HPDE6-E6E7 (cell line): Measurements from ENCODE around the gene AMT.
"Not testable (repeated sequence)": the region's sequence is repeated elsewhere in the genome, so short reads cannot be mapped to it uniquely, and the experiment has no call there.

ENCODE experiments used
- DNase-seq: peaks from one replicate; pipeline ENCODE4 v3.0.0; 2011; ENCODE audit warnings: missing footprints; ENCODE audit errors: extremely low spot score

Gene AMT

DNA sequence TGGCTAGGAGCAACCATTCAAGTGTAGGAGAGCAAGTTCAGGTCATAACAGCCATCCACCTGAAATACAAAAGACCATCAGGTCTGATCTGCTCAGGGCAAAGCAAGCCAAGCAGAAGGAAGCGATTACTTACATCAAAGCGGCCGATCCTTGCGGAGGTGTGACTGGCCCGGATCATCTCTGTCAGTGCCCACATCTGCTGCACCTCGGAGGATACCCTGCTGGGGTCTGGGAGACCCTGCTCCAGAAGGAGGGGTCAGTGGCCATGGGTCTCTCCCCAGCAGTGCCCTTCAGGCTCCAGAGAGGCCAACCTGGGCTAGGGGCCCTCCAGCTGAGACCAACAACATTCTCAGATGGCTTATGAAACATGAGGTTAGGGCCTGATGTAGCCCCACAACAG, 2.5 kb upstream of the AMT start:
- no peak for DNase-seq

DNA sequence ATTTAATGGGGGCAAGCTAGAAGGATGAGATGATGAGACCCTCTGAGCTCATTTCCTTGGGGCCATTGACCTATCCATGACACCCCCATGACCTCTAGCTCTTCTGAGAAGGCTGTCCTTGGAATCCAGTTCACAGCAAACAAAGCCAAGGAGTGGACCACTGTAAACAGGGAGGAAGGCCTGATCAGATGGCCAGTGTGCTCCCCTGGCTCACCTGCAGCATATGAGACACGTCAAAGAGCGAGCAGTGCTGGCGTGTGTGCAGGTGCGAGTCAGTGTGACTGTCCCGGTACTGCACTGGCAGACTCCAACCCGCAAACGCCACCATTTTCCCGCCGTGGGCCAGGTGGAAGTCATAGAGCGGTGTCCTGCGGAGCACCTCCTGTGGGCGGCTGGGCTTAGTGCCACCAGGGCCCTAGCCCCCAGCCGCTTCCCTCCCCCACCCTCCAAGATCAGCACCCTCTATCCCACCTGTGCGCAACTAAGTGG, 339 bp downstream of the AMT start:
- DNase-seq: no peak

DNA sequence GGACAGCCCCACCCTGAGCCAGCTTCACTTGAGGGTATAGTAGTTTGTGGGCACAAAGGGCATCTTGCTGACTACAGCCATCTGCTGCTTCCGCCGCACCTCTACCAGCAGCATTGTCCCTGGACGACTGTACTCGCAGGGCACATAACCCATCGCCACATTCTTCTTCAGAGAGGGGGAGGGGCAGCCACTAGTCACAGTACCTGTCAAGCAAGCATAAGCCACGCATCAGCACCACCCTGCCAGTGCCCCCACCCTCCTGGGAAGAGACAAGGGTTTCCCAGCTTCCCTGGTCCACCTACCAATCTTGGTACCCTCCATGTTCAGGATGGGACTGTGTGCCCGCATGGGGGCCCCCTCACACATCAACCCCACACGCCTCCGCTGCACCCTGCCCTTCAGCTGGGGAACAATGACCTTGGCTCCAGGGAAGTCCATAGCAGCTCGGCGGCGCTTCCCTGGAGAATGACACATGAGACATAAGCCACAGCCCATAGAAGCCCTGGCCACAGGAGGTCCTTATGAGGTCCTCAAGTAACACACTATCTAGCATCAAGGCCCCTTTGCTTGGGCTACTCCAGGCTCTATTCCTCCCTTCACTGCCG, 4.7 kb downstream of the AMT start:
- no peak for DNase-seq

DNA sequence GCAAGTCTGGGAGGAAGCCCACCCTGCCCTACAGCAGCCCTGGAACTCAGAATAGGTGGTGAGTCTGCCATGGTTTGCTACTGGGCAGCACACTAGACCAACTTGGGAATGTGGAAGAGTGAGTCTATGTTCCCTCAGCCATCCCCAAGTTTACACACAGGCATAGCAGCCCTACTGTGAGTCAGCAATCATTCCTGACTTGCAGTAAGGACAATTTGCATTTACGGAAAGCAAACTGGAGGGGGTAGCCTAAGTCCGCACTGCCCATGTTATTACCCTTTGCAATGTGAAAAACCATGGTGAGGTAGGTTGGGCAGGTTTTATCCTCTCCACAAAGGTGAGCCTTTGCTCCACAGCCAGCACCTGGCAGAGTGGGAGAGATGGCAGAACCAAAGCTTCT, 5.4 kb downstream of the AMT start:
- no peak for DNase-seq

DNA sequence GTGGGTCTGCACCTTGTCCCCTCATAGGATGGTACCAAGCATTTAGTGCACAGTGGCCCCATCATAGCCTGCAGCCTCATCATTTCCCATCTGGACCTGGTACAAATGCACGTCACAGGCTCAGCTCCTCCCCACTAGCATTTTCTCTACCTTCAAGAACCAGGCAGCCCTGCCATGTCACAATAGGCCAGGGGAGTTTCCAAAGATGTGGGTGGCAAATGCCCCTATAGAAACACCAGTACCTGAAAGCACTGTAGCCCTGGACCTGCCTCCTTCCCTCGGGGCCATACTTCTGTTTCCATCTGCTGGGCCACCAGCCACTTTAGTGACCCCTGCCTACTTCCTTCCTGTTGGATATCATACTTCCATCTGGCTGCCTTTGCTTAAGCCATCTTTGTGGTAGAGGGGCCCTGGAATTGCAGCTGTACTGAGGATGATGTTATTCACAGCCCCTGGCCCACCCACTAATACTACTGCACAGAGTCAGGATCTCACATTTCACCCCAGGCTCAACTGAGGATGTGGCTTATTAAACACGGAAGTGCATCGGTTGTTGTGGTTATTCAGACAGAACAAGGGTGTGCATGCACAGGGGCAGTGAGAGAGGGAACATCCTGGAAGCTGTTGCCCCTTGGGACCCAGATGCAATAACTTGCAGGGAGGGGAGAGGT, 6.2 kb downstream of the AMT start:
- no peak for DNase-seq

DNA sequence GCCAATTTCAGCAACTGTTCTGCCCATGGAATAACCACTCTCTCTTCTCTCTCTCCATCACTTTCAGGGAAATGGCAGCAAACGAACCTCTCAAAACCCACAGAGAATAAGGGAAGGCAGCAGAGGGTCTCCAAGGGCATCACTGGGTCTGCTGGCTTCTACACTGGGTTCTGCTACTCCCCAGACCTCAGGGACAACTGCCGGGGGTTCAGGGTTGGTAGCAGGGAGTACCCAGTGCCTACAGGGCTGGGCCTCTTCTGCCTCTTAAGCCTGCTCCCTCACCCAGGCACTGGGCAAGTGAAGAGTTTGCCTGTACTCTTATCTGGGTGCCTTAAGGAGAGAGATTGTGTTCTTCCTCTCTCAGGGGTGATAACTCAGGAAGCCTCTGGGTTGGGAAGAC, 7.5 kb downstream of the AMT start:
- DNase-seq: no peak

DNA sequence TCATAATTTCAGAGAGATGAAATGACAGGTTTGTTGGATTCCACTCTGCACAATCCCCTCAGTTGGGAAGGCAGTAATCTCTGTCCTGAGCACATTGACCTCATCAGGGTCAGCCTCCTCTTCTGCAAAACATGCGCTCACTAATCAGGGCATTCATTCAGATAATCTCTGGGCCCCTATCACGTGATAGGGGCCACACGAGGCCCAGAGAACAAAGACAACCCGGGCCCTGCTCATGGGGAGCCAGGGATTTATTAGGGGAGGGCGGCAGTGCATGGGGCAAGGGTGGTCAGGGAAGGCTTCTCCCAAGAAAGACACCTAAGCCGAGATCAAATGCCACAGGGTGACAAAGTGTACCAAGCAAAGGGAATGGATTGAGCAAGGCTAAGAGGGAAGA, 8.9 kb downstream of the AMT start:
- no peak for DNase-seq

DNA sequence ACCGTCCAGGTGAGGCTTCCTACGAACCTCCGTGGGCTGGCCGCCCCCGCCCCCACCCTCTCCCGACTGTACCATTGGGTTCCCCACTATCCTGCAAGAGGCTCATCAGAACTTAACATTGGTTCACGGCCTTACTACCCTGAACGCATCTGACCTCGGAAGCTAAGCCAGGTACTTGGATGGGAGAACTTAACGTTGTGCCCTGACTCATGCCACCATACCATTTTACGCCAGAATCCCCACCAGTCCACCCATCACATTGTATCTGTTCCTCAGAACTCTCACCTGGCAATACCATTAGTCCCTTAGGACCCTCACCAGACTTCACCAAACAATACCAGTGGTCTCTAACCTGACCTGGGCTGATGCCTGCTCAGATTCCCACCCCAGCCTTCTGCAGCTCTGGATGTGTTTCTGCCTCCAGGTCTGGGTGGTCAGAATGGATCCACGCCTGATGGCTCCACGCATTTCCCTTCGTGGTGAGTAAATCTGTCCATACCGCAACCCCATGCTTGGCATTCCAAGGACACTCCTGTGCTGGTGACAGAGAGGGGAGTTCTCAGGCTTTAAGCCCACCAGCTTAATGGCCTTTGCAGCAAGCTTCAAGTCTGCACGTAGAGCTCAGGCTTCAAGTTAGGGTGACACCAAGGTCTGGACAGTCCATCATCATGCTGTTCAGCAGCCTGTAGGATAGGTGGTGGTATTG, 9.5 kb downstream of the AMT start:
- no peak for DNase-seq

DNA sequence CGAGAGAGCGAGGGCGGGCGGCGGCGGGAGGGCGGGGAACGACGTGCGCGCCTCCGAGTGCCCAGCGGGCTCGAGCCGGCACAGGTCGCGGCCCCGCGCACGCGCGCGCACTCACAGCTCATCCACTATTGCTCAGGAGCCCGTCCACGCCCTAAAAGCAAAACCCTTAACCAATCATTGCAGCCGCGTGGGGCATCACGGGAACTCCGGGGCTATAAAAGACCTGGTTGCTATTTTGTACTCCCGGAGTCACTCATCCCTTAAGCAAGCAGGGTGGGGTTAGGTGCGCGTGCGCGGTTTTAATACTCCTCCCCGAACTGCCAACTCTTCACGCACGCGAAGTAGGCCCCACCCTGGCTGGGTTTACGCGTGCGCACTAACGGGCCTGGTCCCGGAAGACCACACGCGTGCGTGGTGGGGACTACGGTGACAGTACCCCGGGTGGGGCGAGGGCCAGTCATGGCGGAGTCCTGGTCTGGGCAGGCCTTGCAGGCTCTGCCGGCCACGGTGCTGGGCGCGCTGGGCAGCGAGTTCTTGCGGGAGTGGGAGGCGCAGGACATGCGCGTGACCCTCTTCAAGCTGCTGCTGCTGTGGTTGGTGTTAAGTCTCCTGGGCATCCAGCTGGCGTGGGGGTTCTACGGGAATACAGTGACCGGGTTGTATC, 10.2 kb downstream of the AMT start, which contains the start of the genes RHOA and TCTA:
Gene RHOA, minus strand, starts transcription at position 9 of the 664 bp plus-strand sequence. CDS start 36,387 bp downstream, outside the sequence.
Gene TCTA, plus strand, starts transcription at position 456 of the 664 bp plus-strand sequence. Its CDS starts 4 bp downstream, at position 460.
- peak; percentile 70 for DNase-seq

DNA sequence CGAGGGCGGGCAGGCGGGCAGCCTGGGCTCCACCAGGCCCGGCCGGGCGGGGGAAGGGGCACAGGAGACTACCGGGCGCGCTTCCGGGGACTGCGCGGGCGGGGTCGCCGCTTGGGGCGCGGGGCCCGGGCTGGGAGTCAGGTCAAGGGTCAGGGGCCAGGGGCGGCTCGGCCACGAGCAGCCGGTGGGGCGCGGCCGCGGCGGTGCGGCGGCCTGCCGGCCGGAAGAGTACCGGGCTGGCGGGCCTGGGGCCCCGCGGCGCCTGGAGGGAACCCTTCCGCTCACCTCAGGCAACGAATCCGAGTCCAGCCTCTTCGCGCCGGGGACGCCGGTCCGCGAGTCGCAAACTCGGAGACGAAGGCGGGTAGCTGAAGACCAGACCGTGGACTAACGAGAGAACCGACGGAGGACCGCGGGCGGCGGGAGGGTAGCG, 10.7 kb downstream of the AMT start:
- DNase-seq: no peak

DNA sequence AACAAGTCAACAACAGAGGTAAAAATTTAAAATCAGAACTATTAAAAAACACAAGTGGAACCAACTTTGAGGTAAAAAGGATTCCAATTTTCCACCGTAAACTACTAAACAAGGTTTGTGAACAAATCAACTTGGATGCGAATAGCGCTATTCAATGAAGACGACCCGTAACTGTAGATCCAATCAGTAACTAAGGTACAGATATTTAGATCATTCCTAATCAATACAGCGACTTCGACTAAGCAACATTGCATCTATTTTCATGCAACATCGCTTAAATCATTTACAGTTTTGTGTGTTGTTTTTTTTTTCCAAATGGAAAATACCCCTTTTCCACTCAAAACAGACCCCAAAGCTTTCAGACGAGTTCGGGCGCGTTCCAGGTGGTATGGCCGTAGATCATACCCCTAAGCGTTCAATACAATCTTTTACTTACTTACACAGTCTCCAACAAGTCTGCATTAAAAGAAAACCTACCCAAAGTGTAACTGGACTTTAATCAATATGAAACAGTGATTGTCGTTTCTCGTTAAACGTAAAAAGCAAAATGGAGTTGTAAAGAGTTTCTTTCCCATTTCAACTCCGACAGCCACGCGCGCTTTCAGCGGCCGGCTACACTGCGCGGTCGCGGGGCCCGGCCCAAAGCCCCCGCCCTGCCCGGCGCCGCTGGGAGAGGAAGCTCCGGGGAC, 11.3 kb downstream of the AMT start:
- no peak for DNase-seq

DNA sequence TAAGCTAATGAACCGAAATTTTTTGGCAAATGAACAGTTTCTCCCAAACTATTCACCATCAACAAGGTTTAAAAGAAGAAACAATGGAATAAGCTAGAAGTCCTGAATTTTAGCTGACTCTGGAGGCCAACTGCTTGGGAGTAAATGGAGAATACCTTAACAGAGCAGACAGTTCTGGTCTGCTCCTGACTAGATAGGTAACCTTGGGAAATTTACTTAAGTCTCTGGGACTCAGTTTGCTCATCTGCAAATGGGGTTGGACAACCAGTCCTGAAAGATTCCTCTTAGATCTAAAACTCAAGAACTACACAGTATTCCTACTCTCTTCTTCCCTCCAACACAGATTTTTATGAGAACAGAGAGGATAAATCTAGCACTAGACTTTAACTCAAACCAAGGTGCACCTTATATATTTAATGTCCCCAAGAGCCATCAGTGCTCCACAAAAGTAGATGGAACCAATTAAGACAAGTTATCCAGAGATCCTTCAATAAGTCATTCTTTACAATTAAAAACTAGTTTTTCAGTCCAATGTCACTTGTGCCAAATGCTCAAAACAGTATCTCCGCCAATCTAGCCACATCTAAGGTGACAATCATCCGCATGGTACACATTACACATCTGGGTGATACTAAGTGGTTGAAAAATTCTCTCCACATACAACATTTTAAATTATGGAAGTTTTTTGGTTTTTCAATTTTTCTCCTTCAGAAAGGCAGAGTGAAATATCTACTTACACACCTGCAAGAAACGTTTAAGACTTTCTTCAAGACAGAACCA, 12.0 kb downstream of the AMT start:
- no peak for DNase-seq

DNA sequence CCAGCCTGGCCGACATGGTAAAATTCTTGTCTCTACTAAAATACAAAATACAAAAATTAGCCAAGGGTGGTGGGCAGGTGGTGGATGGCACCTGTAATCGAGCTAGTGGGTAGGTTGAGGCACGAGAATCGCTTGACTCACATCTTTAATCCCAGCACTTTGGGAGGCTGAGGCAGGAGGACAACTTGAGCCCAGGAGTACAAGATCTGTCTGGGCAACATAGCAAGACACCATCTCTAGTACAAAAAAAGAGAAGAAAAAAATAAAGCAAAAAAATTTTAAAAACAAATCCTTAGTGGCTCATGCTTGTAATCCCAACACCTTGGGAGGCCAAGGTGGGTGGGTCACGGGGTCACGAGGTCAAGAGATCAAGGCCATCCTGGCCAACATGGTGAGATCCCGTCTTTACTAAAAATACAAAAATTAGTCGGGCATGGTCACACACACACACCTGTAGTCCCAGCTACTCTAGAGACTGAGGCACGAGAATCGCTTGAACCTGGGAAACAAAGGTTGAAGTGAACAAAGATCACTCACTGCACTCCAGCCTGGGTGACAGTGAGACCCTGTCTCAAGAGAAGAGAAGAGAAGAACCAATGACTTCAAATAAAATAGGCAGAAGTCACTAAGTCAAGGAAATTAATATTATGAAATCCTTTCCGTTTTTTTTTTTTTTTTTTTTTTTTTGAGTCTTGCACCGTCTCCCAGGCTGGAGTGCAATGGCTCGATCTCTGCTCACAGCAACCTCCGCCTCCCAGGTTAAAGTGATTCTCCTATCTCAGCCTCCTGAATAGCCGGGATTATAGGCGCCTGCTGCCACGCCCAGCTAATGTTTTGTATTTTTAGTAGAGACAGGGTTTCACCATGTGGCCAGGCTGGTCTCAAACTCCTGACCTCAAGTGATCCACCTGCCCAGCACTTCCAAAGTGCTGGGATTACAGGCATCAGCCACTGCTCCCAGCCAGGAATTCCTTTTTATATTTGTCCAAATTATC, 15.4 kb downstream of the AMT start:
- DNase-seq: no peak

DNA sequence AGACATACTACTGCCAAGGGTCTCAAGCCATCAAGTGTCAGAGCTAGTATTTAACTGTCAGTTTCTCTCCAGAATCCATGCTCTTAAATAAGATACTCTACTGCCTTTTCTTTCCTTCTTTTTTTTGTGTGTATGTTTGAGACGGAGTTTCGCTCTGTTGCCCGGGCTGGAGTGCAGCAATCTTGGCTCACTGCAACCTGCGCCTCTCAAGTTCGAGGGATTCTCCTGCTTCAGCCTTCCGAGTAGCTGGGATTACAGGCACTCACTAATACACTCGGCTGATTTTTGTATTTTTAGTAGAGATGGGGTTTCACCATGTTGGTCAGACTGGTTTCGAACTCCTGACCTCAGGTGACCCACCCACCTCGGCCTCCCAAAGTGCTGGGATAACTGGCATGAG, 16.7 kb downstream of the AMT start:
- DNase-seq: not testable (repeated sequence)

DNA sequence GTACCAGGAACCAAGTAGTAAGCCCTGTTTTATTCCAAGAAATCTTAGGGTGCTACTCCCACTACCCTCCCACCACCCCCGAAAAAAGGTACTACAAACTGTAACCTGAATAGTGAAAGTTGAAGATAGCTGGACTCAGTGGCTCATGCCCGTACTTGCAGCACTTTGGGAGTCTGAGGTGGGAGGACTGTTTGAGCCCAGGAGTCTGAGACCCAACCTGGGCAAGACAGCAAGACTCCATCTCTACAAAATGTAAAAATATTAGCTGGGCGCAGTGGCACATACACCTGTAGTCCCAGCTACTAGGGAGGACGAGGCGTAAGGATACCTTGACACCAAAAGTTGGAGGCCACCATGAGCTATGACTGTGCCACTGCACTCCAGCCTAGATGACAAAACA, 18.4 kb downstream of the AMT start:
- no peak for DNase-seq

DNA sequence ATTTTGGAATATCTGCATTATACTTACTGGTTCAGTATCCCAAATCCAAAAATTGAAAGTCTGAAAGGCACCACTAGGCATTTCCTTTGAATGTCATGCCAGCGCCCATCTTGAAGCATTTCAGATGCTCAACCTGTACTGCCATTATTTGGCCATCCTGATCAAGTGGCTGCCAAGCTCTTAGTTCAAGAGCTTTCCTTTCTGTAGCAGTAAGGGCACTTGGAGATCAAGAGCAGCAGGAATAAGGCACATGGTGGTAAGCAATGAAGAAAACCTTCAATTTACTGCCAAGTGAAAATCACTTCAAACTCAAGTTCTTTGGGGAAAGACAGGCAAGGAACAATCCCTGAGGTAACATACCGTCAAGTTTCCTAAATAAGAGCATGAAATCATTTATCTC, 20.5 kb downstream of the AMT start:
- no peak for DNase-seq

DNA sequence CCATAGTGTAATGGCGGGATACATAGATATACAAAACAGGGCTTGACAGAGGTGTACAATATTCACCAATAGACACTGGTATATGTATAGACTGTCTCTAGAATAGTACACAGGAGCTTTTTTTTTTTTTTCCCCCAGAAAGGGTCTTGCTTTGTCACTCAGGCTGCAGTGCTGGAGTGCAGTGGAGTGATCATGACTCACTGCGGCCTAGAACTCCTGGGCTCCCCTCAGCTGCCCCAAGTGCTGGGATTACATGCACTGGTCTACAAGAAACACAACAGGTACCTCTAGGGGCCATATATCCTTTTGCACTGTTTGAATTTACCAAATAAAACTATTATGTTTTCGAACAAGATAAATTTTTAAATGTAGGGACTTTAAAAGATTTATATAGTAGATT, 22.8 kb downstream of the AMT start:
- no peak for DNase-seq

DNA sequence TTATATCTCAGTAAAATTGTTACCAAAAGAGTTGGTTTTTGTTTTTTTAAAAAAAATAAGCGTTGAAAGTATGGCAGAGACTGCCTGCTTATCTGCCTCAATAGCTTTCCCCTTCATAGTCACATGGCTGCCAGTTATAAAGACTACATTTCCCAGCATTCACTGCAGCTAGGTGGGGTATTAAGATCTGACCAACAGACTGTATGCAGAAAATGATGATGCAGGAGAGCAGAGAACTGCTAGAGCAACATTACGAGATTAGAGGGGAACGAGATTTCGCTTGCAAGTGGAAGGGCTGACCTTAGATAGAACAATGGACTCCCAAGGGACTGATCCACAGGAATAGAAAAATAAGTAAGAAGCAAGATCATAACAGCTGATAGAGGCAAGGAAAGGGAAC, 24.8 kb downstream of the AMT start:
- no peak for DNase-seq

DNA sequence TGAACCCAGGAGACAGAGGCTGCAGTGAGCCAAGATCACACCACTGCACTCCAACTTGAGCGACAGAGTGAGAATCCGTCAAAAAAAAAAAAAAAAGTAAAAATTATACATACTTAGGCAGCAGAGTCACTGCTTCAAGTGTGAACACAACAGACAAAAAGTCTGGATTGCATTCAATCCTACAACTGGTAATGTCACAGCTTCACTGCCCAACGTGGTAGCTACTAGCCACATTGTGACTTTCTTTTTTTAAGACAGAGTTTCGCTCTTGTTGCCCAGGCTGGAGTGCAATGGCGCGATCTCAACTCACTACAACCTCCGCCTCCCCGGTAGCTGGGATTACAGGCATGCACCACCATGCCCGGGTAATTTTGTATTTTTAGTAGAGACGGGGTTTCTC, 31.0 kb downstream of the AMT start:
- DNase-seq: not testable (repeated sequence)

DNA sequence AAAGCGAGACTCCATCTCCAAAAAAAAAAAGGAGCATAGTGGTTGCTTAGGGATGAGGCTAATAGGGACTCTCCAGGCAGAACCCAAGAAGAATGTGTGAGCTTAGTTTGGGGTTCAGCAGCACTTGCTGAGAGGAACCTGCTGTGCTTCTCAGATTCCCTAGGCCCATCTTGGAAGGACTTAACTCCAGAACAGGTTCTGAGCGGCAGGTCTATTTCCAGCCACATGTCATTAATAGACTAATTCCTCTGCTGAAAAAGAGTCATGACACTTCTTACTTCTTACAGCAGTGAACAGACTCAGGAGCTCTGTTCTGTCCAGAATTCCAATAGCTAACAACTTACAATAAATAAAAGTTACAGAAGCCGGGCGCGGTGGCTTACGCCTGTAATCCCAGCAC, 33.0 kb downstream of the AMT start:
- no peak for DNase-seq
